ENCODE measurements around the gene FNDC7.

Gene FNDC7

GRCh38 chr1:108742253-108742652 lies 29.5 kb downstream of the FNDC7 start:
- Mint-ChIP-seq H3K27me3 (no peaks in the 10 kb centered on the region), H3K4me1 (peaks cover 5% of the 10 kb centered on the region), H3K9me3 (no peaks in the 10 kb centered on the region), H3K36me3 (no peaks in the 10 kb centered on the region), H3K4me3 (no peak overlapping the region), H3K27ac (no peak overlapping the region)
- ATAC-seq (ENCODE audit: low read depth): no peak
- DNase-seq (ENCODE audit: low spot score in 2 of 2): no peak

- Mint-ChIP-seq H3K4me3 (peak overlapping the region; percentile 100), H3K9me3 (no peaks in the 10 kb centered on the region), H3K36me3 (peaks cover 3% of the 10 kb centered on the region), H3K4me1 (peaks cover 21% of the 10 kb centered on the region), H3K27ac (peak overlapping the region; percentile 97), H3K27me3 (no peaks in the 10 kb centered on the region)
- ATAC-seq (ENCODE audit: low read depth) (no peak), DNase-seq (ENCODE audit: low spot score in 2 of 2) (no peak)
Measured at GRCh38 chr1:108745980-108746381, 33.3 kb downstream of the FNDC7 start.

GRCh38 chr1:108746382-108747170 lies 33.9 kb downstream of the FNDC7 start, which contains the start of gene STXBP3:
TSS of gene STXBP3 (plus strand) at chr1:108746674. CDS start at chr1:108746738, 64 bp downstream.
- H3K9me3 Mint-ChIP-seq: no peaks in the 10 kb centered on the region
- ATAC-seq (ENCODE audit: low read depth): peak; percentile 93
- H3K4me3 Mint-ChIP-seq: peak within 1 kb of the TSS; percentile 100
- peaks cover 22% of the 10 kb centered on the region for H3K4me1 Mint-ChIP-seq
- H3K27ac Mint-ChIP-seq: peak within 1 kb of the TSS; percentile 97
- DNase-seq (ENCODE audit: low spot score in 2 of 2): peak; percentile 100
- H3K27me3 Mint-ChIP-seq: no peaks in the 10 kb centered on the region
- H3K36me3 Mint-ChIP-seq: peaks cover 4% of the 10 kb centered on the region

- ATAC-seq (ENCODE audit: low read depth) (no peak), DNase-seq (ENCODE audit: low spot score in 2 of 2) (peak in 1 of 2 donors; percentile 16)
- Mint-ChIP-seq H3K27me3 (no peaks in the 10 kb centered on the region), H3K36me3 (peaks cover 4% of the 10 kb centered on the region), H3K4me1 (peaks cover 22% of the 10 kb centered on the region), H3K27ac (peak overlapping the region; percentile 97), H3K4me3 (peak overlapping the region; percentile 100), H3K9me3 (no peaks in the 10 kb centered on the region)
Measured at GRCh38 chr1:108747171-108747850, 34.6 kb downstream of the FNDC7 start.

- H3K4me1 Mint-ChIP-seq: peaks cover 22% of the 10 kb centered on the region
- H3K27ac Mint-ChIP-seq: peak overlapping the region; percentile 97
- H3K27me3 Mint-ChIP-seq: no peaks in the 10 kb centered on the region
- H3K4me3 Mint-ChIP-seq: peak overlapping the region; percentile 50
- H3K36me3 Mint-ChIP-seq: peaks cover 5% of the 10 kb centered on the region
- no peaks in the 10 kb centered on the region for H3K9me3 Mint-ChIP-seq
- DNase-seq (ENCODE audit: low spot score in 2 of 2) (no peak), ATAC-seq (ENCODE audit: low read depth) (no peak)
Measured at GRCh38 chr1:108747898-108748297, 35.2 kb downstream of the FNDC7 start.

- DNase-seq (ENCODE audit: low spot score in 2 of 2) (no peak), ATAC-seq (ENCODE audit: low read depth) (no peak)
- H3K27ac Mint-ChIP-seq: peak overlapping the region; percentile 24
- no peaks in the 10 kb centered on the region for H3K9me3 Mint-ChIP-seq
- peaks cover 6% of the 10 kb centered on the region for H3K36me3 Mint-ChIP-seq
- no peak overlapping the region for H3K4me3 Mint-ChIP-seq
- H3K4me1 Mint-ChIP-seq: peaks cover 22% of the 10 kb centered on the region
- no peaks in the 10 kb centered on the region for H3K27me3 Mint-ChIP-seq
Measured at GRCh38 chr1:108749081-108749480, 36.4 kb downstream of the FNDC7 start.

- DNase-seq (ENCODE audit: low spot score in 2 of 2) (no peak), ATAC-seq (ENCODE audit: low read depth) (no peak)
- no peak overlapping the region for H3K4me3 Mint-ChIP-seq
- peak overlapping the region; percentile 67 for H3K27ac Mint-ChIP-seq
- H3K9me3 Mint-ChIP-seq: no peaks in the 10 kb centered on the region
- peaks cover 22% of the 10 kb centered on the region for H3K4me1 Mint-ChIP-seq
- H3K27me3 Mint-ChIP-seq: no peaks in the 10 kb centered on the region
- peaks cover 6% of the 10 kb centered on the region for H3K36me3 Mint-ChIP-seq
Measured at GRCh38 chr1:108750476-108751181, 37.9 kb downstream of the FNDC7 start.

GRCh38 chr1:108753363-108753762 lies 40.7 kb downstream of the FNDC7 start:
- no peak for ATAC-seq (ENCODE audit: low read depth)
- peaks cover 8% of the 10 kb centered on the region for H3K36me3 Mint-ChIP-seq

GRCh38 chr1:108758796-108759195 lies 46.1 kb downstream of the FNDC7 start:
- no peak overlapping the region for H3K27ac Mint-ChIP-seq

More at GRCh38 chr1:108753363-108753762, 40.7 kb downstream of the FNDC7 start:
- DNase-seq (ENCODE audit: low spot score in 2 of 2): no peak
- Mint-ChIP-seq H3K4me1 (peaks cover 13% of the 10 kb centered on the region), H3K27me3 (no peaks in the 10 kb centered on the region), H3K4me3 (no peak overlapping the region), H3K27ac (no peak overlapping the region), H3K9me3 (no peaks in the 10 kb centered on the region)

GRCh38 chr1:108767115-108767514 lies 54.4 kb downstream of the FNDC7 start:
- Mint-ChIP-seq H3K4me1 (no peaks in the 10 kb centered on the region), H3K9me3 (no peaks in the 10 kb centered on the region), H3K4me3 (no peak overlapping the region), H3K27ac (no peak overlapping the region), H3K36me3 (peaks cover 31% of the 10 kb centered on the region), H3K27me3 (no peaks in the 10 kb centered on the region)
- no peak for ATAC-seq (ENCODE audit: low read depth)
- no peak for DNase-seq (ENCODE audit: low spot score in 2 of 2)

More at GRCh38 chr1:108758796-108759195, 46.1 kb downstream of the FNDC7 start:
- DNase-seq (ENCODE audit: low spot score in 2 of 2) (no peak), ATAC-seq (ENCODE audit: low read depth) (no peak)
- Mint-ChIP-seq H3K36me3 (peaks cover 16% of the 10 kb centered on the region), H3K27me3 (no peaks in the 10 kb centered on the region), H3K9me3 (no peaks in the 10 kb centered on the region), H3K4me1 (no peaks in the 10 kb centered on the region), H3K4me3 (no peak overlapping the region)

GRCh38 chr1:108767708-108768107 lies 55.0 kb downstream of the FNDC7 start:
- Mint-ChIP-seq H3K36me3 (peaks cover 29% of the 10 kb centered on the region), H3K4me1 (no peaks in the 10 kb centered on the region), H3K4me3 (no peak overlapping the region), H3K27ac (no peak overlapping the region), H3K27me3 (no peaks in the 10 kb centered on the region), H3K9me3 (no peaks in the 10 kb centered on the region)
- DNase-seq (ENCODE audit: low spot score in 2 of 2) (no peak), ATAC-seq (ENCODE audit: low read depth) (no peak)

GRCh38 chr1:108777839-108778238 lies 65.1 kb downstream of the FNDC7 start:
- H3K27ac Mint-ChIP-seq: no peak overlapping the region
- H3K4me1 Mint-ChIP-seq: no peaks in the 10 kb centered on the region
- DNase-seq (ENCODE audit: low spot score in 2 of 2): no peak
- H3K27me3 Mint-ChIP-seq: no peaks in the 10 kb centered on the region
- no peak for ATAC-seq (ENCODE audit: low read depth)
- peaks cover 36% of the 10 kb centered on the region for H3K36me3 Mint-ChIP-seq
- H3K9me3 Mint-ChIP-seq: no peaks in the 10 kb centered on the region
- no peak overlapping the region for H3K4me3 Mint-ChIP-seq

- H3K36me3 Mint-ChIP-seq: peaks cover 47% of the 10 kb centered on the region
- H3K27ac Mint-ChIP-seq: no peak overlapping the region
- ATAC-seq (ENCODE audit: low read depth): no peak
- no peak for DNase-seq (ENCODE audit: low spot score in 2 of 2)
- no peak overlapping the region for H3K4me3 Mint-ChIP-seq
- no peaks in the 10 kb centered on the region for H3K27me3 Mint-ChIP-seq
- H3K9me3 Mint-ChIP-seq: peaks cover 4% of the 10 kb centered on the region
- no peaks in the 10 kb centered on the region for H3K4me1 Mint-ChIP-seq
Measured at GRCh38 chr1:108779455-108779854, 66.7 kb downstream of the FNDC7 start.

All from memory B cell (primary cell).